ENCODE measurements around the gene UBE3D.
"Not testable (repeated sequence)": the region's sequence is repeated elsewhere in the genome, so short reads cannot be mapped to it uniquely, and the experiment has no call there.

Gene UBE3D

DNA sequence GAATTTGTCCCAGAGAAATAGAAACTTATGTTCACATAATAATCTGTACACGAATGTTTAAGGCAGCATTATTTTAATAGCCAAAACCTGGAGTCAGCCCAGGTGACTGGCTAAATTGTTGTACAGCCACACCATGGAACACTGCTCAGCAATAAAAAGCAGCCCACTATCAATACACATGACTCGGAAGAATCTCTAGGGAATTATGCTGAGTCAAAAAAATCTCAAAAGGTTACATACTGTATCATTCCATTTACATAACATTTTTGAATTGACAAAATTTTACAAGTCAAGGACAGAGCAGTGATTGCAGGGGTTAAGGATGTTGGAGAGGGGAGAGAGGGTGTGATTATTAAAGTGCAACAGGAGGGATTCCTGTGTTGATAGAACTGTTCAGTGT, 163.4 kb downstream of the UBE3D start:
- no peaks in the 10 kb centered on the region for H3K79me2 ChIP-seq (ENCODE audit: control insufficient read depth, insufficient read depth, low read length, poor library complexity)
- H3K27ac ChIP-seq (ENCODE audit: low read depth, low read length), result no peak overlapping the region
- H3K27me3 ChIP-seq (ENCODE audit: insufficient read depth, low read length), result no peaks in the 10 kb centered on the region
- no peak for DNase-seq
- no peak overlapping the region for H4K12ac ChIP-seq (ENCODE audit: low read depth, low read length)
- no peak overlapping the region for H2AK5ac ChIP-seq (ENCODE audit: low read length)
- no peak overlapping the region for H3K4me2 ChIP-seq (ENCODE audit: low read length)
- H3K9me3 ChIP-seq (ENCODE audit: insufficient read depth, low read depth, low read length), result no peaks in the 10 kb centered on the region
- no peak overlapping the region for H3K4me3 ChIP-seq (ENCODE audit: low read depth, low read length)
- H3K36me3 ChIP-seq (ENCODE audit: control insufficient read depth in 1 of 2, insufficient read depth in 2 of 2, low read length in 2 of 2), result no peaks in the 10 kb centered on the region
- no peak overlapping the region for H3K14ac ChIP-seq (ENCODE audit: low read length)
- H3K23ac ChIP-seq (ENCODE audit: low read length), result no peak overlapping the region
- WGBS (ENCODE audit: extremely low coverage, insufficient coverage, insufficient read length), result no CpG with 5 or more reads among the region's 2 CpGs
- no peak overlapping the region for H3K9ac ChIP-seq (ENCODE audit: low read length)
- no peak overlapping the region for H2BK12ac ChIP-seq (ENCODE audit: low read length)
- H4K91ac ChIP-seq (ENCODE audit: low read depth, low read length), result no peak overlapping the region
- no peaks in the 10 kb centered on the region for H3K79me1 ChIP-seq (ENCODE audit: low read length)
- no peak overlapping the region for H3K4ac ChIP-seq (ENCODE audit: low read depth, low read length)
- H2BK120ac ChIP-seq (ENCODE audit: insufficient read depth, low read length, poor library complexity), result no peak overlapping the region
- no peak overlapping the region for H2AFZ ChIP-seq (ENCODE audit: insufficient read depth, low read length, poor library complexity)
- no peak overlapping the region for H4K8ac ChIP-seq (ENCODE audit: low read depth, low read length)
- H3K4me1 ChIP-seq (ENCODE audit: control insufficient read depth in 1 of 2, insufficient read depth in 2 of 2, low read length in 2 of 2), result peaks cover 0 to 2% of the 10 kb centered on the region in 2 experiments
- H3K18ac ChIP-seq (ENCODE audit: low read length), result no peak overlapping the region
- H2BK5ac ChIP-seq (ENCODE audit: low read depth, low read length, poor library complexity), result no peak overlapping the region

DNA sequence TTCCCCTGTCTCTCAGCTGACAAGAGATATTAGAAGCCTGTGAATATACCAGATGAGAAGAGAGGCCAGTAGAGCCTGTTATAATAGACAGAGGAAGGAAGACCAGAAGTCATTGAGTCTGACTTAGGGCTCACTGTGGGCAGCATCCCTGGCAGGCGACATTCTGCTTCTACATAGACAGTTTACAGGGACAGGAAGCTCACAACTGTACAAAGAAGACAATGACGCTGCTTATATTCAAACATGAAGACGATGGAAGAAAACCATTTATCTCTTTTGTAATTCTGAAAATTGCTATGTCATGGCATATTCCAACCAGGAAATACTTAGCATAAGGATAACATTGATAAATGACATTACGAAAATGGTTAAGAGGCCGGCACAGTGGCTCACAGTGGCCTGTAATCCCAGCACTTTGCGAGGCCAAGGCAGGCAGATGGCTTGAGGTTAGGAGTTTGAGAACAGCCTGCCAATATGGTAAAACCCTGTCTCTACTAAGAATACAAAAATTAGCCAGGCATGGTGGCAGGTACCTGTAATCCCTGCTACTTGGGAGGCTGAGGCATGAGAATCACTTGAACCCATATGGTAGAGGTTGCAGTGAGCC, 170.9 kb downstream of the UBE3D start:
- Histone ChIP-seq H2BK120ac (ENCODE audit: insufficient read depth, low read length, poor library complexity) (no peak overlapping the region), H3K23ac (ENCODE audit: low read length) (no peak overlapping the region), H4K91ac (ENCODE audit: low read depth, low read length) (no peak overlapping the region), H4K8ac (ENCODE audit: low read depth, low read length) (no peak overlapping the region), H2AK5ac (ENCODE audit: low read length) (no peak overlapping the region), H3K4me3 (ENCODE audit: low read depth, low read length) (no peak overlapping the region), H3K18ac (ENCODE audit: low read length) (no peak overlapping the region), H3K79me1 (ENCODE audit: low read length) (no peaks in the 10 kb centered on the region), H3K27ac (ENCODE audit: low read depth, low read length) (no peak overlapping the region), H2BK5ac (ENCODE audit: low read depth, low read length, poor library complexity) (no peak overlapping the region), H4K12ac (ENCODE audit: low read depth, low read length) (no peak overlapping the region), H3K4me1 (ENCODE audit: control insufficient read depth in 1 of 2, insufficient read depth in 2 of 2, low read length in 2 of 2) (no peaks in the 10 kb centered on the region), H3K27me3 (ENCODE audit: insufficient read depth, low read length) (no peaks in the 10 kb centered on the region), H3K9me3 (ENCODE audit: insufficient read depth, low read depth, low read length) (no peaks in the 10 kb centered on the region), H3K14ac (ENCODE audit: low read length) (no peak overlapping the region), H3K79me2 (ENCODE audit: control insufficient read depth, insufficient read depth, low read length, poor library complexity) (no peaks in the 10 kb centered on the region), H3K4ac (ENCODE audit: low read depth, low read length) (no peak overlapping the region), H2BK12ac (ENCODE audit: low read length) (no peak overlapping the region), H3K36me3 (ENCODE audit: control insufficient read depth in 1 of 2, insufficient read depth in 2 of 2, low read length in 2 of 2) (no peaks in the 10 kb centered on the region), H3K4me2 (ENCODE audit: low read length) (no peak overlapping the region), H3K9ac (ENCODE audit: low read length) (no peak overlapping the region), H2AFZ (ENCODE audit: insufficient read depth, low read length, poor library complexity) (no peak overlapping the region)
- no CpG with 5 or more reads among the region's 6 CpGs for WGBS (ENCODE audit: extremely low coverage, insufficient coverage, insufficient read length)
- DNase-seq, result no peak

DNA sequence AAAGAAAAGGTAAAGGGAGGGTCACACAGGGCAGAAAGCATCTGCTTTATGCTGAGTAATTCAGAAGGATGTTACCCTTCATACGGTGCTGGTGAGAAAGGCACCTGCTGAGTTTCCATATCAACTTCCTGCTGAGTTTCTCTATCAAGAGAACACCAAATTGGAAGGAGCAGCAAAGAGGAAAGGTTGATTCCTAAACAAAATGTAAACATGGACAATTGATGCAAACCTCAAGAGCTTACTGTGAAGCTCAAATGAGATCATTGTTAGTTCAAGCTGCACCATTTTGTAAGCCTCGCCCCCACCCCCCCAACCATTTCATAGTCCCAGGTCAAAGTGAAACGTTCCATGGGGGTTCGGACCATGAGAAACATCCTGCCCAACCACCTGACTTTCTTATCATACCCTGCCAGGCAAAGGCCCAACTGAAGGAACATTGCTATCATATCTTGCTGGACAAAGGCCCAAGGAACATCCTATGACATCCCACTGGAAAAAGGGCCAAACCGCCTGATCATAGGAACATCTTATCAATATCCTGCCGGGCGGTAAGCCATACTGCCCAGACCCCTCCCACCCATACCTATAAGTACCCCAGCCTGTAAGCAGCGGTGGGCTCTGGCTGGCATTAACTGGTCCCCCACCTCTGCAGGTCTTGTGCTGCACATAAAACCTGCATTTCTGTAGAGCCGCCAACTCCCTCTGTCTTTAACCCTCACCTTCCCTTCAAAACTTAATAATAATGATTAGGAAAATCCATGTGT, 171.6 kb downstream of the UBE3D start:
- no peak overlapping the region for H3K9ac ChIP-seq (ENCODE audit: low read length)
- H3K18ac ChIP-seq (ENCODE audit: low read length), result no peak overlapping the region
- DNase-seq, result no peak
- H3K4me2 ChIP-seq (ENCODE audit: low read length), result no peak overlapping the region
- no peak overlapping the region for H2AFZ ChIP-seq (ENCODE audit: insufficient read depth, low read length, poor library complexity)
- no peak overlapping the region for H2BK5ac ChIP-seq (ENCODE audit: low read depth, low read length, poor library complexity)
- H3K36me3 ChIP-seq (ENCODE audit: control insufficient read depth in 1 of 2, insufficient read depth in 2 of 2, low read length in 2 of 2), result no peaks in the 10 kb centered on the region
- no peak overlapping the region for H2BK12ac ChIP-seq (ENCODE audit: low read length)
- no peak overlapping the region for H3K14ac ChIP-seq (ENCODE audit: low read length)
- no peak overlapping the region for H4K91ac ChIP-seq (ENCODE audit: low read depth, low read length)
- H3K4ac ChIP-seq (ENCODE audit: low read depth, low read length), result no peak overlapping the region
- H4K12ac ChIP-seq (ENCODE audit: low read depth, low read length), result no peak overlapping the region
- no peak overlapping the region for H3K27ac ChIP-seq (ENCODE audit: low read depth, low read length)
- no peaks in the 10 kb centered on the region for H3K9me3 ChIP-seq (ENCODE audit: insufficient read depth, low read depth, low read length)
- no peaks in the 10 kb centered on the region for H3K79me1 ChIP-seq (ENCODE audit: low read length)
- no peak overlapping the region for H3K23ac ChIP-seq (ENCODE audit: low read length)
- no peak overlapping the region for H2AK5ac ChIP-seq (ENCODE audit: low read length)
- H3K79me2 ChIP-seq (ENCODE audit: control insufficient read depth, insufficient read depth, low read length, poor library complexity), result no peaks in the 10 kb centered on the region
- no peak overlapping the region for H2BK120ac ChIP-seq (ENCODE audit: insufficient read depth, low read length, poor library complexity)
- H3K4me3 ChIP-seq (ENCODE audit: low read depth, low read length), result no peak overlapping the region
- no peaks in the 10 kb centered on the region for H3K4me1 ChIP-seq (ENCODE audit: control insufficient read depth in 1 of 2, insufficient read depth in 2 of 2, low read length in 2 of 2)
- no CpG with 5 or more reads among the region's 9 CpGs for WGBS (ENCODE audit: extremely low coverage, insufficient coverage, insufficient read length)
- H3K27me3 ChIP-seq (ENCODE audit: insufficient read depth, low read length), result no peaks in the 10 kb centered on the region
- H4K8ac ChIP-seq (ENCODE audit: low read depth, low read length), result no peak overlapping the region

DNA sequence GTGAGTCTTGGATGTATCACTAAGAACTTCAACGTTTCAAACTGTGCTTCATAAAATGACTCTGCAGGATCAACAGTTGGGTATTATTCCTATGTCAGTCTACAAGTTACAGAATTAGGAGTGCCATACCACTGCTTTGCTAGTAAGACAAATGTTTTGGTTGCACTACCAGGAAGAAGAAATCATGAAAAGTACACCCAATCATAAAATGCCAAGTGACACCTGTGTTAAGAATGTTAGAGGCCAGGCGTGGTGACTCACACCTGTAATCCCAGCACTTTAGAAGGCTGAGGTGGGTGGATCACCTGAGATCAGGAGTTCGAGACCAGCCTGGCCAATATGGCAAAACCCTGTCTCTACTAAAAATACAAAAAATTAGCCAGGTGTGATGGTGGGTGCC, 174.1 kb downstream of the UBE3D start:
- not testable (repeated sequence) for H4K8ac ChIP-seq (ENCODE audit: low read depth, low read length); H3K14ac ChIP-seq (ENCODE audit: low read length); H2BK12ac ChIP-seq (ENCODE audit: low read length); H3K79me2 ChIP-seq (ENCODE audit: control insufficient read depth, insufficient read depth, low read length, poor library complexity); H3K23ac ChIP-seq (ENCODE audit: low read length); H3K4me3 ChIP-seq (ENCODE audit: low read depth, low read length); H2BK120ac ChIP-seq (ENCODE audit: insufficient read depth, low read length, poor library complexity); H3K4me2 ChIP-seq (ENCODE audit: low read length); H4K12ac ChIP-seq (ENCODE audit: low read depth, low read length); H3K4me1 ChIP-seq (ENCODE audit: control insufficient read depth in 1 of 2, insufficient read depth in 2 of 2, low read length in 2 of 2); H3K79me1 ChIP-seq (ENCODE audit: low read length); H3K9me3 ChIP-seq (ENCODE audit: insufficient read depth, low read depth, low read length); H3K18ac ChIP-seq (ENCODE audit: low read length); H2AFZ ChIP-seq (ENCODE audit: insufficient read depth, low read length, poor library complexity); H3K4ac ChIP-seq (ENCODE audit: low read depth, low read length); DNase-seq; H3K36me3 ChIP-seq (ENCODE audit: control insufficient read depth in 1 of 2, insufficient read depth in 2 of 2, low read length in 2 of 2); H3K27ac ChIP-seq (ENCODE audit: low read depth, low read length); H2BK5ac ChIP-seq (ENCODE audit: low read depth, low read length, poor library complexity); H3K27me3 ChIP-seq (ENCODE audit: insufficient read depth, low read length); H2AK5ac ChIP-seq (ENCODE audit: low read length); H4K91ac ChIP-seq (ENCODE audit: low read depth, low read length); H3K9ac ChIP-seq (ENCODE audit: low read length)
- WGBS (ENCODE audit: extremely low coverage, insufficient coverage, insufficient read length), result no CpG with 5 or more reads among the region's 3 CpGs

Measured in trophoblast cell (in vitro differentiated cells and primary cell).